Lung (tissue), 16 donors: ENCODE results near the gene SCNN1G. TPM values are rescaled to one million over a fixed set of nuclear protein-coding genes. Genes with fewer than 3 reads are reported as not detected.

Source experiments
- ATAC-seq: fragments of 200-7000 bp; cut with Tn5 transposase; one replicate; pipeline ENCODE4 v1.9.1; 2020; ENCODE audit warnings: moderate number of reproducible peaks; ENCODE audit not compliant: insufficient read depth, low FRiP score
- DNase-seq, 3 donors: peaks; one replicate each; pipeline ENCODE4 v3.0.0-alpha.2; 2013 to 2017
- H3K27ac ChIP-seq, 2 donors: one replicate each; pipeline ENCODE4 v1.5.1; 2013; ENCODE audit warnings: mild to moderate bottlenecking in 2 of 2, moderate library complexity in 2 of 2, control low read depth in 1 of 2, inconsistent platforms in 1 of 2, low read depth in 1 of 2, low read length in 1 of 2
- H3K27me3 ChIP-seq, 3 donors: one replicate each; pipeline ENCODE4 v1.5.1; 2013; ENCODE audit warnings: low read length in 2 of 3; ENCODE audit not compliant: control insufficient read depth in 3 of 3, insufficient read depth in 3 of 3
- H3K36me3 ChIP-seq, 4 donors: one replicate each; pipeline ENCODE4 v1.5.1; 2013; ENCODE audit warnings: low read length in 4 of 4, mild to moderate bottlenecking in 1 of 4, moderate library complexity in 1 of 4; ENCODE audit not compliant: control insufficient read depth in 4 of 4, insufficient read depth in 4 of 4
- H3K4me1 ChIP-seq, 5 donors: one replicate each; pipeline ENCODE4 v1.5.1; 2013; ENCODE audit warnings: low read length in 5 of 5, mild to moderate bottlenecking in 2 of 5, moderate library complexity in 1 of 5; ENCODE audit not compliant: control insufficient read depth in 5 of 5, insufficient read depth in 5 of 5
- H3K4me3 ChIP-seq: one replicate; pipeline ENCODE4 v1.5.1; 2013; ENCODE audit warnings: mild to moderate bottlenecking, control low read depth, moderate library complexity
- H3K9ac ChIP-seq, 2 donors: one replicate each; pipeline ENCODE4 v1.5.1; 2013; ENCODE audit warnings: low read length in 2 of 2, control low read depth in 1 of 2; ENCODE audit not compliant: insufficient read depth in 1 of 2
- H3K9me3 ChIP-seq, 4 donors: one replicate each; pipeline ENCODE4 v1.5.1; 2013; ENCODE audit warnings: low read length in 3 of 4, mild to moderate bottlenecking in 1 of 4, moderate library complexity in 1 of 4; ENCODE audit not compliant: control insufficient read depth in 4 of 4, insufficient read depth in 3 of 4
- CTCF ChIP-seq: IDR thresholded peaks from 2 replicates; pipeline ENCODE4 v1.5.1; 2012; ENCODE audit warnings: mild to moderate bottlenecking; ENCODE audit errors: control extremely low read depth, extremely low read depth
- WGBS, 2 donors: extraction: QIAGEN DNeasy Blood & Tissue Kit; methylation state at CpG; one replicate each; pipeline ENCODE4 v1.1.7; 2013; 5-methylcytosine and 5-hydroxymethylcytosine counted together
- long read RNA-seq, 5 donors: transcript quantifications; one replicate each; lab custom pipeline, GENCODE V29; 2026
- polyA plus RNA-seq, 2 donors: library from polyadenylated mRNA; stranded (reverse); fragments of 200-250 nt; gene quantifications; one replicate each; pipeline ENCODE4 v1.2.1, GENCODE V29; 2013
- total RNA-seq, 2 donors: library from RNA; depleted of rRNA in 1 of 2; stranded (reverse); fragments of >200 nt in 1 of 2; gene quantifications; one replicate each; pipeline ENCODE4 v1.2.1, GENCODE V29; 2014 to 2021
- donor health status: control.
- donor health status: control.
- donor health status: Bipolar disorder and iron deficiency.
- donor health status: healthy.
- donor health status: DM: yes; HTN: yes; CAD: no.

Gene SCNN1G, protein sequence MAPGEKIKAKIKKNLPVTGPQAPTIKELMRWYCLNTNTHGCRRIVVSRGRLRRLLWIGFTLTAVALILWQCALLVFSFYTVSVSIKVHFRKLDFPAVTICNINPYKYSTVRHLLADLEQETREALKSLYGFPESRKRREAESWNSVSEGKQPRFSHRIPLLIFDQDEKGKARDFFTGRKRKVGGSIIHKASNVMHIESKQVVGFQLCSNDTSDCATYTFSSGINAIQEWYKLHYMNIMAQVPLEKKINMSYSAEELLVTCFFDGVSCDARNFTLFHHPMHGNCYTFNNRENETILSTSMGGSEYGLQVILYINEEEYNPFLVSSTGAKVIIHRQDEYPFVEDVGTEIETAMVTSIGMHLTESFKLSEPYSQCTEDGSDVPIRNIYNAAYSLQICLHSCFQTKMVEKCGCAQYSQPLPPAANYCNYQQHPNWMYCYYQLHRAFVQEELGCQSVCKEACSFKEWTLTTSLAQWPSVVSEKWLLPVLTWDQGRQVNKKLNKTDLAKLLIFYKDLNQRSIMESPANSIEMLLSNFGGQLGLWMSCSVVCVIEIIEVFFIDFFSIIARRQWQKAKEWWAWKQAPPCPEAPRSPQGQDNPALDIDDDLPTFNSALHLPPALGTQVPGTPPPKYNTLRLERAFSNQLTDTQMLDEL
- 10 to 100 TPM in 1 of 2 donors, 1 to 10 TPM in 1; 7.3 to 13.4 TPM for total RNA-seq
- 10 to 100 TPM in 1 of 2 donors, 1 to 10 TPM in 1; 9.2 to 16.8 TPM for polyA plus RNA-seq
- long read RNA-seq, donor 1: 0 reads
- long read RNA-seq, donor 2, partial matches to known transcripts: 0 of 1 reads
- long read RNA-seq, donor 2, other reads (novel, unspliced or antisense): 0 of 1 reads
- long read RNA-seq, donor 3: 0 reads
- long read RNA-seq, donor 4: 0 reads
- long read RNA-seq, donor 5: 0 reads

DNA sequence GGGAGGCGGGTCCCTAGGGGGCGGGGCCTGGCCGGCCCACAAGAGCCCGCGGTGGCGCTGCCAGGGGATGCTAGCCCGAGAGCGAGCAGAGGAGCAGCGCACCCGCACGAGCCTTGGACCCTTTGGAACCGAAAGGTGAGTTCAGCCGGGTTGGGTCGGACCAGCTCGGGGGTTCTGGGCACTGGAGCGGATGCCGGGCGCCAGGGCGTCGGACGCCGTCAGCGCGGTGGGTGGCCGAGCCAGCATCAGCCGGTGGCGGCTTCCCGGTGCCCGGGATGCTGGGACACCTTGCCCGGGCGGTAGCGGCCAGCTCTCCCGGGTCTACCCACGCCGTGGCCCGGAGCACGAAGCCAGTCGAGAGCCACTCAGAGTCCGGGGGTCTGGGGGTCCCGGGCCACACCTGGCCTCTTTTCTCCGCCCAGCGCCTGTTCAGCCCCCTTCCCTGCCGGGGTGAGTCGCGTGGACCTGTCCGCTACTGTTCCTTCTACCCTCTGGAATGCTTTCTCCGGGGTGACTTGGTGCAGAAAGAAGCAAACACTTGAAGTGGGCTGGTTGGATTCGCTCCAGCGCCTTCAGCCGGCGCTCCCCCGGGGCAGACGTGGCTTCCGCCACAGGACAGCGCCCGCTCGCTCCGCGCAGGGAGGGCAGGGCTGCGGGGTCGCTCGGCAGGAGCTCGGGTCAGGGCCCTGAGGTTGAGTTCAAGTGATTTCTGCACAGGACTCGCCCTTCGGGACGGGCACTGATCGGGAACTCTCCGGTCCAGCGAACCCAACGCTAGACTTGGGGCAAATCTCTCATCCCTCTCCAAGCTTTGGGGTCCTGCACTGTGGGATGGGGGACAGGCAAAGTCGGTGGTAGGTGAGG, at the start of gene SCNN1G:
TSS of gene SCNN1G (plus strand) at position 67 of the 864 bp plus-strand sequence. CDS start 3,527 bp downstream, outside the sequence.
- 3% methylated on average over 63 to 71 of the region's 71 CpGs for WGBS, 2 donors
- no peak for TF ChIP-seq CTCF
- H3K27ac ChIP-seq: no peak within 1 kb of the TSS
- peaks cover 0 to 22% (median 16%) of the 10 kb centered on the region in 3 donors for H3K27me3 ChIP-seq
- no peaks in the 10 kb centered on the region for H3K9me3 ChIP-seq
- peak; percentile 28 to 61 (median 57) for DNase-seq
- H3K4me1 ChIP-seq: peaks cover 0 to 6% (median 0%) of the 10 kb centered on the region in 5 donors
- peaks cover 0 to 3% (median 0%) of the 10 kb centered on the region in 4 donors for H3K36me3 ChIP-seq
- H3K4me3 ChIP-seq: peak within 1 kb of the TSS; percentile 59
- ATAC-seq: peak; percentile 19
- no peak within 1 kb of the TSS for H3K9ac ChIP-seq

DNA sequence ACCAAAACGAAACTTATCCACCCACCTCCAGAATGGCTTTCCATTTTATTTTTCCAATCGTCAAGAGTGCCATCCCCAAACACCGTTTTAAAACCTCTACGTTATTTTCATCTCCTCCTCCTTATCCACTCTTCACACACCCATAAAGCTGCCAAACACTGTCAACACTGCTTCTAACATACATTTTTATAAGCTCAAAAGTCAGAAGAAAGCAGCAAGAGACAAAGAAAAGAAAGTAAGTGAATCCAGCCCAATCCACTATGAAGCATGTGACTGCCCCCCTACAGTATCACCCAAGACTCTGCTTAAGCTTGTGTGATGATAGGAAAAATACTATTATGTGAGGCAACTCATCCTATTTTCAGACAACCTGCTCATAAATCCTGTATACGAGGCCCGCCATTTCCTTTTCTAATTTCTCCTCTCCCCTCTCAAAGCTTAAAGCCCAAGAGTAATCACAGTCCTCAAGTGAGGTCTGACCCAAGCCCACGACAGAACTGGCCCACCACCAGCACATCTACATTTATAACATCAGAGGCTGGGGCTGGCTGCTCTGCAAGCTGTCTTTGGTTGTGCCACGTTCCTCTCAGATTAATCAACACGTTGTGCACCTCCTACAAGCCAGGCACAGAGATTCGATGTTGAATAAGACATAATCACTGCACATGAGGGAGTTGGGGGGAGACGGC, 49.6 kb upstream of the SCNN1G start:
- no peak for ATAC-seq
- TF ChIP-seq CTCF: no peak
- Histone ChIP-seq H3K27me3 (no peaks in the 10 kb centered on the region), H3K4me3 (no peak overlapping the region), H3K36me3 (no peaks in the 10 kb centered on the region), H3K9ac (no peak overlapping the region), H3K9me3 (peaks cover 0 to 3% (median 0%) of the 10 kb centered on the region in 4 donors), H3K27ac (peak overlapping the region; percentile 43 to 94), H3K4me1 (peaks cover 4 to 31% (median 16%) of the 10 kb centered on the region in 5 donors)
- peak in 2 of 3 donors; percentile 14 to 31 for DNase-seq
- WGBS, 2 donors: 59 to 68% methylated on average over 11 of the region's 11 CpGs

- Histone ChIP-seq H3K9me3 (peaks cover 0 to 3% (median 0%) of the 10 kb centered on the region in 4 donors), H3K36me3 (no peaks in the 10 kb centered on the region), H3K27ac (peak overlapping the region in 1 of 2 donors; percentile 40), H3K9ac (no peak overlapping the region), H3K4me1 (peaks cover 4 to 29% (median 16%) of the 10 kb centered on the region in 5 donors), H3K4me3 (no peak overlapping the region), H3K27me3 (no peaks in the 10 kb centered on the region)
- TF ChIP-seq CTCF: no peak
- DNase-seq: peak in 2 of 3 donors; percentile 50
- no peak for ATAC-seq
- 38 to 47% methylated on average over 3 of the region's 3 CpGs for WGBS, 2 donors
Measured at GRCh38 chr16:23134274-23134673, 48.3 kb upstream of the SCNN1G start.
